Kidney (tissue), 14 donors: ENCODE measurements around the gene KMT2D. TPM values are rescaled to one million over a fixed set of nuclear protein-coding genes. Genes with fewer than 3 reads are reported as not detected.
A peak's percentile ranks its signal among the peaks of the same experiment; 100 is the strongest.

Source experiments
- DNase-seq, 5 donors: peaks; one replicate each; pipeline ENCODE4 v3.0.0-alpha.2; 2013 to 2020
- FAIRE-seq: peaks from 2 replicates; lab custom pipeline; 2012; peaks lifted over from hg19 to GRCh38; lab: Jason Lieb, UNC
- H3K27ac ChIP-seq, 2 donors: one replicate each; pipeline ENCODE4 v1.7.0; 2013; ENCODE audit warnings: low read depth in 2 of 2, low read length in 2 of 2, inconsistent platforms in 1 of 2
- H3K27me3 ChIP-seq: one replicate; pipeline ENCODE4 v1.7.1; 2013; ENCODE audit warnings: low read length, inconsistent platforms; ENCODE audit not compliant: control insufficient read depth, insufficient read depth
- H3K36me3 ChIP-seq, 3 donors: one replicate each; pipeline versions ENCODE4 v1.7.0 to v1.7.1; 2013; ENCODE audit warnings: low read length in 3 of 3, control low read depth in 1 of 3, inconsistent platforms in 1 of 3; ENCODE audit not compliant: insufficient read depth in 3 of 3, control insufficient read depth in 2 of 3
- H3K4me1 ChIP-seq, 3 donors: one replicate each; pipeline versions ENCODE4 v1.7.0 to v1.7.1; 2013; ENCODE audit warnings: low read length in 3 of 3, inconsistent platforms in 1 of 3, low read depth in 1 of 3; ENCODE audit not compliant: control insufficient read depth in 2 of 3, insufficient read depth in 2 of 3
- H3K4me3 ChIP-seq, 3 donors: one replicate each; pipeline versions ENCODE4 v1.7.0 to v1.8.1; 2013; ENCODE audit warnings: low read length in 3 of 3, control low read depth in 1 of 3, inconsistent platforms in 1 of 3
- H3K9ac ChIP-seq, 3 donors: one replicate each; pipeline versions ENCODE4 v1.7.0 to v1.7.1; 2013; ENCODE audit warnings: low read length in 3 of 3, control low read depth in 1 of 3, inconsistent platforms in 1 of 3
- H3K9me3 ChIP-seq, 3 donors: one replicate each; pipeline versions ENCODE4 v1.7.0 to v1.7.1; 2013; ENCODE audit warnings: low read length in 3 of 3, control low read depth in 1 of 3, inconsistent platforms in 1 of 3; ENCODE audit not compliant: control insufficient read depth in 2 of 3, insufficient read depth in 1 of 3
- CTCF ChIP-seq: IDR thresholded peaks from 3 replicates; pipeline ENCODE4 v1.5.1; 2012; ENCODE audit warnings: mild to moderate bottlenecking, moderate library complexity, borderline replicate concordance; ENCODE audit not compliant: insufficient read depth; ENCODE audit errors: extremely low read depth
- intact Hi-C: fragments of 100-400 bp; cut with DNase I; formaldehyde crosslinking; loops from one replicate; pipeline ENCODE4 v1.11.1; 2022
- polyA plus RNA-seq: library from polyadenylated mRNA; stranded (reverse); fragments of 350-450 nt; fragmentation: Illumina TruSeq; extraction: RNeasy Lipid Tissue Mini Kit (QIAGEN cat#74804); gene quantifications from one replicate; pipeline ENCODE4 v1.2.3, GENCODE V29; 2014; ENCODE audit warnings: low read depth, low replicate concordance; ENCODE audit not compliant: insufficient read depth
- total RNA-seq: library from RNA; stranded (reverse); fragmentation: NEBNext Ultra II Directional; extraction: Animal tissue kit (Norgen Biotek cat#: 25700); gene quantifications from one replicate; pipeline ENCODE4 v1.2.1, GENCODE V29; 2021
- donor health status: control.
- donor health status: control.
- donor health status: control.
- donor health status: control.
- donor health status: control.
- donor health status: DM: yes; HTN: yes; CAD: no.
- donor health status: Normal renal cell carcinoma (clear cell type).

Gene KMT2D
- total and polyA plus RNA-seq, 2 donors from 2014 or later, result 5.0 to 89.9 TPM

GRCh38 chr12:49040364-49040855 lies 20.2 kb downstream of the KMT2D start:
- DNase-seq, result peak in 1 of 5 donors; percentile 51
- TF ChIP-seq CTCF, result no peak
- no peaks in the 10 kb centered on the region for H3K9me3 ChIP-seq
- intact Hi-C loops, result no loop called here
- H3K27me3 ChIP-seq, result no peaks in the 10 kb centered on the region
- peaks cover 8 to 69% (median 48%) of the 10 kb centered on the region in 3 donors for H3K36me3 ChIP-seq
- no peak overlapping the region for H3K27ac ChIP-seq
- FAIRE-seq, result no peak
- H3K9ac ChIP-seq, result no peak overlapping the region
- H3K4me1 ChIP-seq, result no peaks in the 10 kb centered on the region
- no peak overlapping the region for H3K4me3 ChIP-seq

DNA sequence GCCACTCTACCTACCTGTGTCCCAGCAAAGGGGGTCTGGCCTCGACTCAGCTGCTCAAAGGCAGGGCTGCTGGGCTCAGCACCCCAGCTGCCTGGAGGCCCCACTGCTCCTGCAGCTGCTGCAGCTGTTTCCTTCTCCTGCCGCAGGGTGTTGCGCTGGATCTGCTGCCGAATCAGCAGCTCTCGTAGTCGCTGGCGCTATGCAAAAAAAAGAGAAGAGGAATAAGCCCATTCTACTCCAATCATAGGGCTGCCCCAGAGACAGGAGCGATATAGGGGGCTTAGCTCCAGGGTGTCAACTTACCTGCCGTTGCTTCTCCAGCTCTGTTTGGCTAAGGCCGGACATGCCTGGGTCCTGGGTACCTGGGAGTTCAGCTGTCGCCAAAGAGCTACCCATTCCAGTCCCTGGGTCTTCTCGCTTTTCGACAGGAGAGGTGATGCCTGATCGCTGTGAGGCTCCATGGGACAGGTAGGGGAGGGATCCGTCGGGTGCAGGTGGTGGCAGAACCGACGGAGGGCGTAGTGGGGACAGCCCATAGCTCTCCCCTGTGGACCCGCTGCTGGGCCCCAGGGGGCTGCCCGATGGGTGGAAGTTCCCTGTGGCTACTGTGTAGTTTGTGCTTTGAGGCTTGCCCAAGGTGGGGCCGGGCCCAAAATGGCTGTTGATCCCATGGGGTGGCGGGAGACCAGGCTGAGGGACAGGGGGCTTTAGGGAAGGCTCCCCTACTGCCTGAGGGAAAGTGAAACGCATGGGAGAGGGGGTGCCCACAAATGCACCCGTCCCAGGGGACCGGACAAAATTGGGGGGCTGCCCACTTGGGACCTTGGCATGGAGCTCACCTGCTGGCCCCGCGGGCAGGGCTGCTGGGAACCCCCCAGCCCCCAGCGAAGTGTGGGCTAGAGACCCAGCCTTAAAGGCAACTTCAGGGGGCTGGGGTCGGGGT lies 20.9 kb downstream of the KMT2D start:
- intact Hi-C loops, result no loop called here
- Histone ChIP-seq H3K9ac (no peak overlapping the region), H3K36me3 (peaks cover 7 to 65% (median 47%) of the 10 kb centered on the region in 3 donors), H3K9me3 (no peaks in the 10 kb centered on the region), H3K4me1 (no peaks in the 10 kb centered on the region), H3K4me3 (no peak overlapping the region), H3K27me3 (no peaks in the 10 kb centered on the region), H3K27ac (no peak overlapping the region)
- DNase-seq, result peak in 1 of 5 donors; percentile 70
- FAIRE-seq, result no peak
- no peak for TF ChIP-seq CTCF

DNA sequence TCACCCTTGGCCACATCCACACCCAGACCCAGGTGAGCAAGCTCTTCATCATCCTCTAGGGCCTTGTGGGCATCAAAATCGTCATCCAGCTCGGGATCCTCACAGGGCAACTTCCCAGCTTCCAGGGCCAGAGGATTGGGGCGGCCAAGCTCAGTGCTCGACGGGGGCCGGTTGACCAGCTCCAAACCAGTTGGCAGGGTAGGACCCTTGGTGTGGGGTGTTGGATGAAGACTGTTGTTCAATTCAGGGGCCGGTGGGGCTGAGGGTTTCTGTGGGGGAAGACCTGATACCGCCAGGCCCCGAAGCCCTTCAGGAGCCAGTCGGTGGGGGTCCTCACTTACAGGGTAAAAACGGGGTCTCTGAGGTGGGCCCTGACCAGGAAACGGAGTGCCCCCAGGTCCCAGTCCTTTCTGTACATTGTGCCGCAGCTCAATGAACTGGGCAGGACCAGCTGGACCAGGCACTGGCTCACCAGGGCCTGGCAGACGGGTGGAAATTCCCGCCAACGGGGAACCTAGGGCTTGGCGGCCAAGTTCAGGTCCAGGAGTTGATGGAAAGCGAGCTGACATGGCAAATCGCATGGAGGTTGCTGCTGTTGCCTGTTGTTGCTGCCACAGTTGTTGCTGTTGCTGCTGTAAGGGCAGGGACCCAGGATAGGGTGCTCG lies 22.2 kb downstream of the KMT2D start:
- Histone ChIP-seq H3K9me3 (no peaks in the 10 kb centered on the region), H3K9ac (no peak overlapping the region), H3K27ac (no peak overlapping the region), H3K36me3 (peaks cover 3 to 63% (median 48%) of the 10 kb centered on the region in 3 donors), H3K4me1 (no peaks in the 10 kb centered on the region), H3K27me3 (no peaks in the 10 kb centered on the region), H3K4me3 (no peak overlapping the region)
- intact Hi-C loops, result no loop called here
- no peak for TF ChIP-seq CTCF
- DNase-seq (peak in 1 of 5 donors; percentile 56), FAIRE-seq (no peak)
